ENCODE results near the gene NDUFA8.
A peak's percentile ranks its signal among the peaks of the same experiment; 100 is the strongest.
"Not testable (repeated sequence)": the region's sequence is repeated elsewhere in the genome, so short reads cannot be mapped to it uniquely, and the experiment has no call there.

Gene NDUFA8

DNA sequence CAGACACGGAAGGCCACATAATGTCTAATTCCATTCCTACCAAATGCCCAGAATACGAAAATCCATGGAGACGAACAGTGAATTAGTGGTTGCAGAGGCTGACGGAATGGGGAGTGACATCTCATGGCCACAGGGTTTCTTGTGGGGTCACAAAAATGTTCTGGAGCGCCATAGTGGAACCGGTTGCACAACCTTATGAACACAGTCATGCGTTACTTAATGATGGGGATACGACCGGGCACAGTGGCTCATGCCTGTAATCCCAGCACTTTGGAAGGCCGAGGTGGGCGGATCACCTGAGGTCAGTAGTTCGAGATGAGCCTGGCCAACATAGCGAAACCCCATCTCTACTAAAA, 40.4 kb downstream of the NDUFA8 start:
- no peak for DNase-seq

DNA sequence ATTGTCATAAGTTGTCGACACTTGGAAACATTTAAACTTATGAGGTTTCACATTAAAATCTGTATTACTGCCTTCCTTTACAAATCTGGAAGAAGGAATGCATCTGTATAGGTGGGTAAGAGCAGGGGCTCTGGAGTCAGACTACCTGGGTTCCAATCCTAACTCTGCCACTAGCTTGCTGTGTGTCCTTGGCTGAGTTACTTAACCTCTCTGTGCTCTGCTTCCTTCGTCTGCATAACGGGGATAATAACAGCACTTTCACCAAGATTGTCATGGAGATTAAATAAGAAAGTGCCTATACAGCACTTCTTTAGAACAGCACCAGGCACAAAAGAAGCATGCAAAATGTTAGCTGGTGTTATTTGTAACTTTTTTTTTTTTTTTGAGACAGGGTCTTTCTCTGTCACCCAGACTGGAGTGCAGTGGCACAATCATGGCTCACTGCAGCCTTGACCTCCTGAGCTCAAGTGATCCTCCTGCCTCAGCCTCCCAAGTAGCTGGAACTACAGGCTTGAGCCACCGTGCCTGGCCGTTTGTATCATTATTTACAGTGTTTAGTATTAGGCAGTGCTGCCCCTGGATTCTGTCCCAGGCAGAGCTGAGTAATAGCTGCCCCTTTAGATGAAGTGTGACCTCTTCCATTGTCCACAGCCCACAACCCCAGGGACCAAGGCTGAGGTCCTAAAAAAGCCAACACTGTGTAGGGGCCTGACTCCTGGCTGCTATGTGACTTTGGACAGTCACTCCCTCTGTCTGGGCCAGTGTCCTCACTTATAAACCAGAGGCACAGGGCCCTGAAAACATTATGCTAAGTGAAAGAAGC, 41.0 kb downstream of the NDUFA8 start:
- no peak for DNase-seq

GRCh38 chr9:122117241-122117640, 42.3 kb downstream of the NDUFA8 start:
- DNase-seq, result not testable (repeated sequence)

DNA sequence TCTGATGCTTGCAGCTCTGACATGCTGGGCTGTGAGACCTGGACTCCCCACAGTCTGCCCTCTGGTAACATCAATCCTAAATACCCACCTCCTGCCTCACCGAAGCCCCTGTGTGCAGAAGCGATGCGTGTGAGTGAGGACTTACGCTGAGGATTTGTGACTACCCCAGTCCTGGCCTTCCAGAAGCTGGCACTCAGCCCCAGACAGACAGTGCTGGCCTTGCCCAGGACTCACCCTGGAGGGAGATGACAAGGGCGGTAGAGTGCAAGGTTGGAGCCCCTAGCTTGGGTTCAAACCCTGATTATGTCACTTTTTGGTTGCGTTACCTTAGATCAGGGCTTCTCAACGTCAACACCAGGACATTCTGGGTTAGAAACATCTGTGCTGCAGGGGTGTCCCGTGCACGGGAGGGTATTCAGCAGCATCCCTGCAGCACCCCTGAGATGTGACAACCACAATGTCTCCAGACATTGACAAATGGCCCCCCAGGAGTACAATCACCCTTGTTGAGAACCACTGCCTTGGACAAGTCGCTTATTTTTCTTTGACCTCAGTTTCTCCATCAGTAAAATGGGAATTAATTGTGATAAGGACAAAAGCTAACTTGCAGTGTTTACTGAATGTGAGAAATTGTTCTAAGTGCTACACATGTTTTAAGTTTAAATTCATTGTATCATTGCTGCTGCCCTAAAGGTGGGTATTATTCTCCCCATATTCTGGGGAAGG, 43.0 kb downstream of the NDUFA8 start:
- DNase-seq, result no peak

DNA sequence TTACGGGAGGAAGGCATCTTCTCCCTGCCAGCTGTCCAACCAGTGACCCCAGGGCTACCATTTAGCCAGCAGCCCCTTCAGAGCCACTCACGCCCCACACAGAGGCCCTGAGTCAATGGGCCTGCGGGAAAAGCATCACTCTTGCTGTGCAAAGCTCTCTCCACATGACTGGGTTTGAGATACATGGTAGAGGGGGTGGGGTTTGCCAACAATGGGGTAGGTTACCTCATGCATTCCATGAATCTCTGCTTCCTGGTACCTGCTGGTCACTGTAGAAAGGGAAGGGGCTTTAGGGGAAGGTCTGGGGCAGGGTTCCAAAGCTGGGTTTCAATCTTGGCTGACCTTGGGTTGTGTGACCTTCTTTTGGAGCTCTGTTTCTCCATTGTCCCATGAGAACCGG, 43.5 kb downstream of the NDUFA8 start:
- no peak for DNase-seq

DNA sequence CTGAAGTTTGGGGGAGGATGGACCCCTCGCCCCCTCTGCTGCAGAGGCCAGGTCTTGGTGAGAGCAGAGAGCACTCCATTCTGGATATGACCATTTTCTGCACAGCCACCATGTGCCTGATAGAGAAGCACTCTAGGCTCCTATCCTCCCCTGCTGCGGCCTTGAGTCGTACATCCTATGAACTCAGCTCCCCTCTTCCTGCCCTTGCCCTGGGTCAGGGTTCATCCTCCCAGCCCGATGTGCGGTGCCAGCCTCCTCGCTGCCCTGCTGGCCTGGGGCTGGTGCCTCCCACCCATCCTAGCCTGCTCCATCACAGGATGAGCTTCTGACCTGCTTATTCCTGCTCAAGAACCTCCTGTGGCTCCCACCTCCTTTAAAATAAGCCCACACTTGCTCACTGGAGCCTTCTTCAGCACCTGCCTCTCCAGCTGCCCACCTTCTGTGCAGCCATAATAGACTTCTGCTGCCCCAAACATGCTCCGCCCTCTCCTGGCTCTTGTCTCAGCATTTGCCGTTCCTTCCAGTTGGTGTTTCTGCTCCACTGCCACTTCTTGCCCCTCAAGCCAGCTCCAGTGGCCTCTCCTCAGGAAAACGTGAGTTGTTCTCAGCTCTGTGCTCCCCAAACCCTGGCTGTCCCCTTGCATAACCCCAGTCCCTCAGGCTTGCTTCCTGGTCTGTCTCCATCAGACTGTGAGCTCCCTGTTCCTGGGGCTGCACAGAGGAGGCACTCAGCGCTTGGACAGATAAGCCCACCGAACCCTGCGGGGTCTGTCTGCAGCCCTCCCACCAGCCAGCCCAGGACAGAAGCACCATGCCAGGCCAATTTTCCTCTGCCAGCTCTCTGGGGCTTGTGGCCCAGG, 44.2 kb downstream of the NDUFA8 start:
- DNase-seq, result no peak

- no peak for DNase-seq
These were observed 46.0 kb downstream of the NDUFA8 start for GRCh38 chr9:122113574-122113973.

GRCh38 chr9:122112238-122112637, 47.3 kb downstream of the NDUFA8 start:
- DNase-seq, result no peak

- no peak for DNase-seq
These were observed 48.0 kb downstream of the NDUFA8 start for GRCh38 chr9:122111413-122112085.

DNA sequence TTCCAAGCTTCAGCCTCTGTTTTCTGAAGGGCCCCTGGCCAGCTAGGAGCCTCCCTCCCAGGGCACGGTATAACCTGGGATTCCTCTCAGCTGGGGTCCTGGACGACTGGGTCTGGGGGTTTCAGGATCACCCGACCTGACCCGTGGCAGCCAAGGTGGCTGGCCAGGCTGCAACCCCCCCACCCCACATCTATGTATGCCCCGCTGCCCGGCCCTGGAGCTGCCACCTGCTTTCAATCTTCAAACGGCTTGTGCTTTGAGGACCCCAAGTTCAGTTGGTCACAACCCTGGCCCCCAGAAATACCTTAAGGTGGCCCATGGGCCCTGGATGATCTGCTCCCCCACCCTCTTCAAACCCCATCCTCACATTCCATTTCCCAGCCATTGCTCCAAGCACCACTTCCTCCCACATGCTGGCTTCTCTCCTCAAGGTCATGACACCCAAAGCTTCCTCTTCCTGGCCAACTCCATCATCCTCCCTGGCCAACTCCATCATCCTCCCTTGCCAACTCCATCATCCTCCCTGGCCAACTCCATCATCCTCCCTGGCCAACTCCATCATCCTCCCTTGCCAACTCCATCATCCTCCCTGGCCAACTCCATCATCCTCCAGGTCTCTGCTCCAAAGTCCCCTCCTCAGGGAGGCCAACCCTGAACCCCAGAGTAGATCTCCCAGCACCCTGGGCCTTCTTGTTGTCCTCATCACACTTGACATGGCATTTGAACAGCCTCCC, 49.3 kb downstream of the NDUFA8 start:
- DNase-seq, result no peak

- DNase-seq, result no peak
These were observed 50.4 kb downstream of the NDUFA8 start for GRCh38 chr9:122109035-122109813.

DNA sequence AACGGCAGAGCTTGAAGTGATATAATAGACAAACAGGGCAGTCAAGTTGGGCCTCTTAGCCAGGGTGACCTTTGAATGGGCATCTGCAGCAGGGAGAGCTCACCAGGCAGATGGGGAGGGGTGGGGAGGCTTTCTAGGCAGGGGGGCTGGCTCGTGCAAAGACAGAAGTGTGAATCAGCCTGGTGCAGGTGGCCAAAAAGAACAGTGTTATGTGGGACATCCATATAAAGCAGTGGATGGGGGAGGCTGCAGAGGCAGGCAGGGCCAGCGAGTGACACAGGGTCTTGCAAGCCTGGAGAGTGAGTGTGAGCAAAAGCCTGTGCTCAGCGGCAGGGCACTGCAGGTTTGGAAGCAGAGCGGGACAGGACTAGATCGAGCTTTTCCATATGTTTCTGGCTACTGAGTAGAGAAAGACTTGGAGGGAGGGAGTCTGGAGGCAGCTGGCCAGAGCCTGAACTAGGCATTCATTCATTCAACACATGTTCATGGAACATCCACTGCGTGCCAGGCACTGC, 52.2 kb downstream of the NDUFA8 start:
- DNase-seq, result no peak

GRCh38 chr9:122106576-122106975, 53.0 kb downstream of the NDUFA8 start:
- no peak for DNase-seq

DNA sequence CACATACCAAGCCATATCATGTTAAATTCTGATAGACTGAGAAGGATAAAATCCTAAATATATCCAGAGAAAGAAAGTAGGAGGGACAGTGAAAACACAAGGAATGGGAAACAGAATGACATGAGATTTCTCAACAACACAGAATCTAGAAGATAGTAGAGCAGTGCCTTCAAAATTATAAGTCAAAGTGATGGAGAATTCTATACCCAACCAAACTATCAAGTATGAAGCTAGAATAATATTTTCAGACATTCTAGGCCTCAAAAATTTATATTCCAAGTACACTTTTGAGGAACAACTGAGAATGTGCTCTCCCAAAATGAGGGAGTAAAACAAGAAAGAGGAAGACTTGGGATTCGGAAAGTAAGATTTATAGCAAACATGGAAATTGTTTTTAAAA, 55.6 kb downstream of the NDUFA8 start:
- no peak for DNase-seq

- no peak for DNase-seq
These were observed 57.4 kb downstream of the NDUFA8 start for GRCh38 chr9:122102156-122102555.

DNA sequence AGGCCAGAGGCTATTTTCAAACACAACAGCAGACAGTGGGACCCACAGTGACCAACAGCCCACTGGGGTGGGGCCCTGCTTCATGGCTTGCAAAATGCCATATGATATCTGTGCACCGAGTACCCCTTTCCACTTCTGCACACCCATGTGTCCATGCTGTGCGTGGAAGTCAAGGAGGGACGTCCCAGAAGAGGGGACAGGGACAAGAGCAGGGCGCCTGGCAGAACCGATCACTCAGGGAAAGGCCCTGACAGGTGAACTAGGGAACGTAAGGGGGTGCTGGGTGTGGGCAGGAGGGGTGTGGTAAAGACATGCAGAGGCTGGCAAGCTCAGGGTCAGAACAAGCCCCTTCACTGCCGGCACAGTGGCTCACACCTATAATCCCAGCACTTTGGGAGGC, 58.8 kb downstream of the NDUFA8 start:
- no peak for DNase-seq

DNA sequence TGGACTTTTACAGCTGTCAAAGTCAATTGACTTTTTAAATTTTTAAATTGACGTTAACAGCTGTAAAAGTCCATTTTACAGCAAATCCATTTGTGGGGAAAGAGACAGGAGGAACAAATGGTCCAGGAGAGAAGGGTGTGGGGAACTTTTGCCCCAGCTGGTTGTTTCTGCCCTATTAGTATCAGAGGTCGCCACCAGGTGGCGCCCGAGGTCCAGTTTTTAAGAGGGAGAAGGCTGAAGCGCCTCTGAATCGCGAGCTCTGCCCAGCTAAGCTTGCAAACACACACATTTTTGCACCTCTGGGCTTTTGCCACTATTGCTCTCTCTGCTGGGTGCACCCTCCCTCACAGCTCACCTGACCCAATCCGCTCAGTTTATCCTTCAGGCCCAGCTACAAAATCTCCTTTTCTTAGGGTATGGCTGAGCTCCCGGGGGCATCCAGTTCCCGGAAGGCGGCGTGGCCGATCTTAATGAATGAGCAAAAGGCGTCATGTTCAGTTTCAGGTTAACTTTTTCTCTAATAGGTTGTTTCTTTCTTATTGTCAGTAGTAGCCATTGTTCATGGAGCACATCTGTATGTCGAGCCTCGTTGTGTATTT, 60.2 kb downstream of the NDUFA8 start:
- peak; percentile 72 for DNase-seq

DNA sequence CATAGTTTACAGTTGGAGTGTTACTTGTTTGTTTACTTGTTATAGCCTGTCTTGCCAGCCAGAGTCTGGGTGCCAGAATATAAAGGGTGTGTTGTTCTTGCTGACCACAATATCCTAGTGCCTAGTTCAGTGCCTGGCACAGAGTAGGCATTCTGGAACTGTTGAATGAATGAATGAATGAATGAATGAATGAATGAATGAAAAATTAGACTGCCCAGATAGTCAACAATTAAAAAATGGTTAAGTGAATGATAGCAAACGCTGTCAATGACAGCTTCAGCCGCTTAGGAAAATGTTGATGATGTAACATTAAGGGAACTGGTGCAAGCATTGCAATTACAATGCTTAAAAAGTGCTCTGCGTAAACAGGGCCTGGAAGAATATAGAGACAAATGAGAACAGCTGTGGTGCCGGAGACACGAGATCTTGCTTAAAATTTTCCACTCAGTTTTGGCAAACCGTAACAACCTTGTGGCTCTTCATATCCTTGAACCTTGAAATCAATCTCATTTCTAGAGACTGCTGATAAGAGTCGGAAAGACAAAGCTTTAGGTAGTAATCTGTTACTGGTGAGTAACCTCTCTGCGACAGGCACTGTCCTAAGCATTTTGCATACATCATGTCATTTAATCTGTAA, 61.8 kb downstream of the NDUFA8 start:
- DNase-seq, result no peak

GRCh38 chr9:122096620-122097415, 62.8 kb downstream of the NDUFA8 start:
- no peak for DNase-seq
